ENCODE results near the gene ETV3L. TPM values are rescaled to one million over a fixed set of nuclear protein-coding genes. Genes with fewer than 3 reads are reported as not detected.

ETV3L gene
- total RNA-seq, 1 experiment from 2014 or later = 0.13 TPM

Other genes starting within 250 kb of the ETV3L start
- gene INSRR, start 240.7 kb downstream of the ETV3L start, total RNA-seq (2021) = 0.05 to 0.11 TPM in 2 of 3 replicates, not detected in the other
- 0.23 to 0.42 TPM (median 0.23 TPM) in 3 replicates for gene NTRK1, start 238.9 kb downstream of the ETV3L start, total RNA-seq (2021)
- 0.89 to 1.6 TPM (median 1.0 TPM) in 3 replicates for gene PEAR1, start 206.1 kb downstream of the ETV3L start, total RNA-seq (2021)
- 0.18 to 0.30 TPM (median 0.22 TPM) in 3 replicates for gene LRRC71, start 179.2 kb downstream of the ETV3L start, total RNA-seq (2021)
- gene ARHGEF11, start 54.1 kb downstream of the ETV3L start, total RNA-seq (2021) = 31.8 to 38.1 TPM (median 32.8 TPM) in 3 replicates
- gene ETV3, start 38.6 kb upstream of the ETV3L start, total RNA-seq (2021) = 21.3 to 26.0 TPM (median 22.1 TPM) in 3 replicates